ENCODE measurements around the gene ICAM1.

DNA sequence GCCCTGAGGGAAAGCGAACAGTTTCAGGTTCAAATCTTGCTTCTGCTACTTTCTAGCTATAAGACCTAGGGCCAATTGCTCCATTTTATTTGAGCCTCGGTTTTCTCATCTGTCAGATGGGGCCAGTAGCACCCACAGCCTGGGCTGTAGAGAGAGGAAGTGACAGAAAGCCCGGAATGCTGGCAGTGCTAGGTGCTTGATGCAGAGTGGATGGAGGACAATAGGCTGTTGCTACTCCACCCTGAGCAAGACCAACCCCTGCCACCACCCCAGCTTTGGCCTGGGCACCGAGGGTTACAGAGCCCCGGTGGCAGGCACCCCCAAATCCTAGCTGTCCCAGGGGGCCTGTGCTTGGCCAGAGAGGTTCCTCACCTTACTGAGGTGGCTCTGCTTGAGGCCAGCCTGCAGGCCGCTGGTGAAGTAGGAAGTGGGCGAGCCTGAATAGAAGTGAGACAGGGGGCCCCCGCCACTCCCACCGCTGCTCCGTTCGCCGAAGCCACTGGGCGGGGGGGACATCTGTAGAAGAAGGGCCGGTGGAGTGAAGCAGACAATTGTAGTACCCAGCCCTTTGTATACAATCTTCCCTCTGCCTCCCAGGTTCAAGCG lies 47.0 kb downstream of the ICAM1 start:
- no peak for TF ChIP-seq EZH2 (IDR thresholded peaks at IDR 0.05; ENCODE audit: low read depth)
- TF ChIP-seq, protein P1, sequence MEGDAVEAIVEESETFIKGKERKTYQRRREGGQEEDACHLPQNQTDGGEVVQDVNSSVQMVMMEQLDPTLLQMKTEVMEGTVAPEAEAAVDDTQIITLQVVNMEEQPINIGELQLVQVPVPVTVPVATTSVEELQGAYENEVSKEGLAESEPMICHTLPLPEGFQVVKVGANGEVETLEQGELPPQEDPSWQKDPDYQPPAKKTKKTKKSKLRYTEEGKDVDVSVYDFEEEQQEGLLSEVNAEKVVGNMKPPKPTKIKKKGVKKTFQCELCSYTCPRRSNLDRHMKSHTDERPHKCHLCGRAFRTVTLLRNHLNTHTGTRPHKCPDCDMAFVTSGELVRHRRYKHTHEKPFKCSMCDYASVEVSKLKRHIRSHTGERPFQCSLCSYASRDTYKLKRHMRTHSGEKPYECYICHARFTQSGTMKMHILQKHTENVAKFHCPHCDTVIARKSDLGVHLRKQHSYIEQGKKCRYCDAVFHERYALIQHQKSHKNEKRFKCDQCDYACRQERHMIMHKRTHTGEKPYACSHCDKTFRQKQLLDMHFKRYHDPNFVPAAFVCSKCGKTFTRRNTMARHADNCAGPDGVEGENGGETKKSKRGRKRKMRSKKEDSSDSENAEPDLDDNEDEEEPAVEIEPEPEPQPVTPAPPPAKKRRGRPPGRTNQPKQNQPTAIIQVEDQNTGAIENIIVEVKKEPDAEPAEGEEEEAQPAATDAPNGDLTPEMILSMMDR (conservative IDR thresholded peaks at IDR 0.05): no peak

All from PC-9 (cell line).